Activated CD8-positive, alpha-beta T cell treated with anti-CD3 and anti-CD28 coated beads, Interleukin-2, amount 10 ng/mL, durations not matched to agents 7 days and 5 days (primary cell): ENCODE results near the gene TANC1. TPM values are rescaled to one million over a fixed set of nuclear protein-coding genes. Genes with fewer than 3 reads are reported as not detected.
"Not testable (repeated sequence)": the region's sequence is repeated elsewhere in the genome, so short reads cannot be mapped to it uniquely, and the experiment has no call there.

Experiments used
- ATAC-seq: fragments of 150-1000 bp; cut with Tn5 transposase; one replicate; pipeline ENCODE4 v1.10.0; 2021; ENCODE audit warnings: moderate library complexity
- CTCF ChIA-PET: fragments of 350-600 bp; sonication (Branson Sonifier 250); formaldehyde crosslinking; loops from one replicate; lab custom pipeline; 2021; ENCODE audit warnings: antibody characterized with exemption; lab: Charles Lee
- POLR2A ChIA-PET: fragments of 350-600 bp; sonication (Branson Sonifier 250); formaldehyde crosslinking; loops from one replicate; lab custom pipeline; 2021; ENCODE audit warnings: antibody characterized with exemption; lab: Charles Lee
- DNase-seq: peaks from one replicate; pipeline ENCODE4 v3.0.0-alpha.2; 2020
- H3K27ac Mint-ChIP-seq: one replicate; pipeline ENCODE4 v1.8.0; 2021; ENCODE audit warnings: mild to moderate bottlenecking, mixed read lengths
- H3K27me3 Mint-ChIP-seq: one replicate; pipeline ENCODE4 v1.8.0; 2021; ENCODE audit warnings: low read depth, mixed read lengths
- H3K36me3 Mint-ChIP-seq: one replicate; pipeline ENCODE4 v1.8.0; 2021; ENCODE audit warnings: low read depth, mixed read lengths
- H3K4me1 Mint-ChIP-seq: one replicate; pipeline ENCODE4 v1.8.0; 2021; ENCODE audit warnings: low read depth, mixed read lengths
- H3K4me3 Mint-ChIP-seq: one replicate; pipeline ENCODE4 v1.8.0; 2021; ENCODE audit warnings: mild to moderate bottlenecking, mixed read lengths
- H3K9me3 Mint-ChIP-seq: one replicate; pipeline ENCODE4 v1.8.0; 2022; ENCODE audit warnings: mixed read lengths; ENCODE audit not compliant: insufficient read depth
- total RNA-seq, 2 experiments: library from RNA; stranded (reverse); gene quantifications; one replicate each; pipeline ENCODE4 v1.2.3, GENCODE V29; 2021

TANC1 gene
- total RNA-seq, 2 experiments from 2014 or later, result 0.37 to 0.55 TPM

DNA sequence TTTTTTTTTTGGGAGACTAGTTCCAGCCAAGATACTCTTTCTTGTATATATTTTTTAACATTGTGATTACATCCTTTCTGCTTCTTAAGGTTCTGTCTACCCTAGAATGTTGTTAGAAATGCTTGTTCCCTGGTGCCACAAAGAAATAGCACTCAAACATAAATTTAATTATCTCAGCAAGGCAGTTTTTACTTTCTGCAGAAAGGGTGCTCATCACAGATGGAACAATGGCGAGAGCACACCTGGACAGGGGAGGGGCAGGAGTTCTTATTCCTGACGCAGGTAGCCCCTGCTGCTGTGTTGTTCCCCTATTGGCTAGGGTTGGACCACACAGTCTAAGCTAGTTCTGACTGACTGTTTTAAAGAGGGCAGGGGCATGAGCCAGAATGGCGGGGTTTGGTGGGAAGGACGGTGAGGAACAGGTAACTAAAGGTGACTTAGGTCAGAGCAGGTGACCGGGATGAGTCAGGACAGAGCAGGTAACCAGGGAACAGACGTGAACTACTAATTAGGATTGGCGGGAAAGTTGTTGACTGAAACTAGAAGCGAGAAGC lies 127.9 kb downstream of the TANC1 start:
- not testable (repeated sequence) for H3K27me3 Mint-ChIP-seq, ATAC-seq, DNase-seq, H3K4me3 Mint-ChIP-seq, H3K27ac Mint-ChIP-seq, H3K36me3 Mint-ChIP-seq
- CTCF ChIA-PET, result interaction anchor here (1.1 kb wide), 1 partner anchor 22 kb away, joined by 3 read pairs; no protein-coding TSS in a partner anchor
- Mint-ChIP-seq H3K9me3 (peaks cover 13% of the 10 kb centered on the region), H3K4me1 (peaks cover 43% of the 10 kb centered on the region)
- POLR2A ChIA-PET, result interaction anchor here (0.9 kb wide), 1 partner anchor 14 kb away, joined by 3 read pairs; no protein-coding TSS in a partner anchor

DNA sequence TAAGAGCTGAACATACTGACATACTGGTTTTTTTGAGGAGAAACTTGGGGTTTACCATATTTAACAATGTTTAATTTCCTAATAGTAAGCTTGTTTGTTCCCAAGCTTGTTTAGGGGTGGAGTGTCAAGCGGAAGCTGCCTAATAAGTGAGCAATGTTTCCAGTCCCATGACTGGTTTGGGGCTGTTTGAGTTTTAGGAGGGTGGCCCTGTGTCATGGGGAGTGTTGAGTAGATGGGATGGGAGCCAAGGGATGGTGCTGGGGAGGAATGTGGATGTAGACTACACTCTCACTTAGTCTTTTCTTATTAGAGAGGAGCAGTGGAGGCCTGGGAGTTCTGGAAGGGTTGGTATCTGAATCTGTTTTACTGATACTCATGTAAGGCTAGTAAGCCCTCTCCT lies 128.5 kb downstream of the TANC1 start:
- ATAC-seq (no peak), DNase-seq (no peak)
- ChIA-PET CTCF (no interaction called here), POLR2A (interaction anchor here (0.9 kb wide), 1 partner anchor 14 kb away, joined by 3 read pairs; no protein-coding TSS in a partner anchor)
- Mint-ChIP-seq H3K27ac (no peak overlapping the region), H3K27me3 (no peaks in the 10 kb centered on the region), H3K36me3 (peaks cover 9% of the 10 kb centered on the region), H3K4me1 (peaks cover 37% of the 10 kb centered on the region), H3K9me3 (peaks cover 13% of the 10 kb centered on the region), H3K4me3 (no peak overlapping the region)

DNA sequence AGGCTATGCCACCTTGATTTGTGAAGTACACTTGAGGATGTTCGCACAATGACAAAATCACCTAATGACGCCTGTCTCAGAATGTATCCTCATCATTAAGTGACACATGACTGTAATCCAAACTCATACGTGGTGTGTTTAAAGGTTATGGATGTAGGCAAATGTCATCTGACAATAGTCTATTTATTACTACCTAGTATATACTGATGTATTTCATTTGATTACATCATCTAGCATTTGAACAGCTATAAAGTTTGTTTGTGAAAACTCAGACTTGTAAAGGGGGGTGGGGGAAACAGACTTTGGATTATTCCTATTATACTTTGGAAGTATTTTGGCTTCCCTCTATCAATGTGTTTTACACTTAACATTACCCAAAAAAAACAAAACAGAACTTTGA lies 129.9 kb downstream of the TANC1 start:
- H3K4me1 Mint-ChIP-seq, result peaks cover 23% of the 10 kb centered on the region
- ATAC-seq (no peak), DNase-seq (no peak)
- CTCF ChIA-PET, result interaction anchor here (1.0 kb wide), 1 partner anchor 20 kb away, joined by 5 read pairs; no protein-coding TSS in a partner anchor
- POLR2A ChIA-PET, result no interaction called here
- peaks cover 13% of the 10 kb centered on the region for H3K9me3 Mint-ChIP-seq
- H3K27ac Mint-ChIP-seq, result no peak overlapping the region
- peaks cover 9% of the 10 kb centered on the region for H3K36me3 Mint-ChIP-seq
- H3K27me3 Mint-ChIP-seq, result no peaks in the 10 kb centered on the region
- no peak overlapping the region for H3K4me3 Mint-ChIP-seq

DNA sequence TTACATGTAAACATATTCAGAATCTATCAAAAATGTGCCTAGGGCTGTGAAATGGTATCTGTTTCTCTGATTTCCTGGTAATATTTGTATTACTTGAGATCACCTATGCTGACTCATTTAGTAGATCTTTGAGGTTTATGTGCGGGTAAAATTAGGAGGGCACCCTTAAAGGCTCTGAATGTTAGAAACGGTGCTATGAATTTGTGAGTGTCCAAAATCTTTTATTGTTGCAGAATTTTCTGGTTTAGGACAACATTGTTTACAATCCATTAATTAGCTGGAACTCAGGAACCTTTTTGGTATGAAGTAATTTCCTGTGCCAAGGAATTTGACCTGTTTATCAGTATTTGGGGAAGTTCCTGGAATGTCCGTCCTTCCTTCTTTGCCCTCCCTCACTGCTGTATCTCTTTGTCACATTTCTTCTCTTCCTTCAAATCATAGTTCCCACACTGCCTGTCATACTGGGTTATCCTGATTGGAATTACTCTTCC lies 130.5 kb downstream of the TANC1 start:
- ATAC-seq (no peak), DNase-seq (no peak)
- H3K9me3 Mint-ChIP-seq, result peaks cover 13% of the 10 kb centered on the region
- H3K36me3 Mint-ChIP-seq, result peaks cover 9% of the 10 kb centered on the region
- ChIA-PET POLR2A (no interaction called here), CTCF (no interaction called here)
- H3K4me3 Mint-ChIP-seq, result no peak overlapping the region
- H3K27ac Mint-ChIP-seq, result no peak overlapping the region
- H3K27me3 Mint-ChIP-seq, result no peaks in the 10 kb centered on the region
- peaks cover 18% of the 10 kb centered on the region for H3K4me1 Mint-ChIP-seq

DNA sequence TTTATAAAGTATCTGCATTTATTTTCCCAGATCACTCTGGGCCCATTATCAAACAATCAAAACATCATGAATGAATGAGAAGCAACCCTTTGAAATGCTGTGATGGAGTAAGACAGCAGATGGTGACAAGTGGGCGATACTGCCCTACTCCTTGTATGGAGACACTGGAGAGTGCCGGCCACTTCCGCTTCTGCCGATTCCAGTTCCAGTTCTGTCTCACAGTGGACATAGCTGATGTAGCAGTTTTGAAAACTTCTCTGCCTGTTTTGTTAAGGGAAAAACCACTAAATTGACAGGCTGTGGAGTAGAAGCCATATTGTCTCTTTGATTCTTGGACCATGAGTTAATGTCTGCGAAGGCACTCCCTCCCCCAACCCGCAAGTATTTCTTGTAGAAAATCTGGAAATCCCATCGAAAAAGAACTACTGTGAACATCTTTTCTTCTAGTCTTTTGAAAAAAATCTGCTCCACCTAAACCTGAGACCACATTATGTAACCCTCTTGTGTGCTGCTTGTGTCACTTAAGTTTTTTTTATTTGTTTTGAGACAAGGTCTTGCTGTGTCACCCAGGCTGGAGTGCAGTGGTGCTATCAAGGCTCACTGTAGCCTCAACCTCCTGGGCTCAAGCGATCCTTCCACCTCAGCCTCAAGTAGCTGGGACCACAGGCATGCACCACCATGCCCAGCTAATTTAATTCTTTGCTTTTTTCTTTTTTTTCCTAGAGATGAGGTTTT lies 133.5 kb downstream of the TANC1 start:
- DNase-seq, result no peak
- Mint-ChIP-seq H3K27ac (no peak overlapping the region), H3K4me3 (no peak overlapping the region), H3K9me3 (peaks cover 2% of the 10 kb centered on the region), H3K27me3 (no peaks in the 10 kb centered on the region), H3K36me3 (no peaks in the 10 kb centered on the region), H3K4me1 (peaks cover 6% of the 10 kb centered on the region)
- no peak for ATAC-seq
- POLR2A ChIA-PET, result no interaction called here
- CTCF ChIA-PET, result no interaction called here

DNA sequence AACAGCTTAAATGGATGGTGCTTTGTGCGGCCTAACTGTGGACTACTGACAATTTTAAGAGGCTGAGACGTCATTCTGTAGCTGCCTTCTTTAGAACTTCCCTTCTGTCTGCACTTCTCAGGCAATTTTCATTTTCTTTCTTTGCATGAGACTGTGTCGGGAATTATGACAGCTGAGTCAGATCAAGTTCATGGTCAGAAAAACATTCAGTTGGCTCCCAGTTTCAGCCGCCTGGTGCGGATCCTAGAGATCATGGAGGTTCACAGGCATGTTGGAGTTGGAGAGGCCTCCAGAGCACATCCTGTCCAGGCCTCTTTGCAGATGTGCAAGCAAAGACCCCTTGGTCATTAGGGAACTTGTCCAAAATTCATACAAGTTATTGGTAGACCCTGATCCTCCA lies 135.0 kb downstream of the TANC1 start:
- no peak for DNase-seq
- ATAC-seq, result no peak
- ChIA-PET CTCF (no interaction called here), POLR2A (no interaction called here)
- no peaks in the 10 kb centered on the region for H3K36me3 Mint-ChIP-seq
- no peaks in the 10 kb centered on the region for H3K27me3 Mint-ChIP-seq
- peaks cover 6% of the 10 kb centered on the region for H3K4me1 Mint-ChIP-seq
- H3K27ac Mint-ChIP-seq, result no peak overlapping the region
- no peak overlapping the region for H3K4me3 Mint-ChIP-seq
- H3K9me3 Mint-ChIP-seq, result no peaks in the 10 kb centered on the region

DNA sequence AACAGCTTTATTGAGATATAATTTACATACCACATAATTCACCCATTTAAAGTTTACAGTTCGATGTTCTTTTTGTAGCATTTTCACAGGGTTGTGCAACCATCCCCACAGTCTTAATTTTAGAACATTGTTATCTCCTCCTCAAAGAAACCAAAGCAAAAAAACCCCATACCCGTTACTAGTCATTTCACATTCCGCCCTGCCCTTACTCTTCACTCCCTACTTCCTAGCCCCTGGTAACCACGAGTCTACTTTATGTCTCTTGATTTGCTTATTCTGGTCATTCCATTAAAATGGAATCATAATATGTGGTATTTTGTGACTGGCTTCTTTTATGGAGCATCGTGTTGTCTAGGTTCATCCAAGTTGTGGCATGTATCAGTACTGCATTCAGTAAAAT lies 137.7 kb downstream of the TANC1 start:
- no peak for ATAC-seq
- Mint-ChIP-seq H3K27ac (no peak overlapping the region), H3K9me3 (no peaks in the 10 kb centered on the region), H3K36me3 (no peaks in the 10 kb centered on the region), H3K4me3 (no peak overlapping the region), H3K4me1 (no peaks in the 10 kb centered on the region), H3K27me3 (no peaks in the 10 kb centered on the region)
- CTCF ChIA-PET, result interaction anchor here (1.7 kb wide), 1 partner anchor 13 kb away, joined by 5 read pairs; no protein-coding TSS in a partner anchor
- DNase-seq, result no peak
- POLR2A ChIA-PET, result no interaction called here

DNA sequence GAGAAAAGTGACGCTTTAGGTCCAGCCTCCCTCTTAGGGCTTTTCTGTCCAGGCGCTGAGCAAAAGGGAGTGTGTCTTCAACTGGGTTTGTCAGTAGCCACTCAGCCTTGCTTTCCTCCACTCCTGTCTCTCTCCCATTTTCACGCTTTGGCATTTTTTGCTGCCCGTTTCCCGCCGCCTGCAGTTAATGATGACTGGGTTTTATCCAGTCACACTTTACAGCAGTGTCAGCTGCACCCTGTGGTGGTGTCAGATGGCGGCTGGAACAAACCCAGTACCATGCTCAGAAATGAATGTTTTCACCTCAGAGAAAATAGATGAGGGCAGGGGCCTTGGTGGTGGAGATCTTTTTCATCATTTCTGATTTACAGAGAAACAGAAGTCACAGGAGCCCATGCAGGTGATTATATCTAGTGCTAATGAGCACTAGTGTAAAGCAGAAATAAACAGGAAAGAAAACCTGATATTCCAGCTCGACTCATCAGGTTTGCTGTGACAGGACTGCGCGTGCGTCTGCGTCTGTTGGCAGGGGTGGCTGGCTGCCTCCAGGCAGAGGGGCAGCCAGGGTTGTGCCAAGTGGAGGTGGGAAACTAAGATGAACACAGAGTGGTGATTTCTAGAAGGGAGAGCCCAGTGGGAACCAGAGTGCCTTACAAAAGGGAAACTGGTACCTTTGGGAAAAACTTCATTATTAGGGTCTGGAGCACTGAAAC lies 139.9 kb downstream of the TANC1 start:
- ChIA-PET CTCF (no interaction called here), POLR2A (interaction anchor here (0.6 kb wide), 1 partner anchor 1481 kb away, joined by 3 read pairs; no protein-coding TSS in a partner anchor)
- no peaks in the 10 kb centered on the region for H3K36me3 Mint-ChIP-seq
- DNase-seq, result no peak
- no peak for ATAC-seq
- H3K9me3 Mint-ChIP-seq, result no peaks in the 10 kb centered on the region
- no peak overlapping the region for H3K4me3 Mint-ChIP-seq
- no peaks in the 10 kb centered on the region for H3K4me1 Mint-ChIP-seq
- H3K27ac Mint-ChIP-seq, result no peak overlapping the region
- H3K27me3 Mint-ChIP-seq, result no peaks in the 10 kb centered on the region

DNA sequence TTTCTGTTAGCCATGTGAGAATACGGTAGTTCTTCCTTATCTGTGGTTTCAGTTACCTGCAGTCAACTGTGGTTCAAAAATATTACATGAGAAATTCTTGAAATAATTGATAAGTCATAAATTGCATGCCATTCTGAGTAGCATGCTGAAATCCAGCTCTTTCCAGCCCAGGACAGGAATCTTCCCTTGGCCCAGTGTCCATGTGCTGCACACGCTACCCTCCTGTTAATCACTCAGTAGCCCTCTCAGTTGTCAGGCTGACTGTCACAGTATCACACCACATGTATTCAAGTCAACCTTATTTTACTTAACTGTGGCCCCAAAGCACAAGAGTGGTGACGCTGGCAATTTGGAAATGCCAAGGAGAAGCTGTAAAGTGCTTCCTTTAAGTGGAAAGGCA lies 141.1 kb downstream of the TANC1 start:
- CTCF ChIA-PET, result no interaction called here
- ATAC-seq, result no peak
- Mint-ChIP-seq H3K4me3 (no peak overlapping the region), H3K9me3 (no peaks in the 10 kb centered on the region), H3K4me1 (no peaks in the 10 kb centered on the region), H3K27me3 (no peaks in the 10 kb centered on the region), H3K36me3 (no peaks in the 10 kb centered on the region), H3K27ac (no peak overlapping the region)
- no peak for DNase-seq
- POLR2A ChIA-PET, result no interaction called here

DNA sequence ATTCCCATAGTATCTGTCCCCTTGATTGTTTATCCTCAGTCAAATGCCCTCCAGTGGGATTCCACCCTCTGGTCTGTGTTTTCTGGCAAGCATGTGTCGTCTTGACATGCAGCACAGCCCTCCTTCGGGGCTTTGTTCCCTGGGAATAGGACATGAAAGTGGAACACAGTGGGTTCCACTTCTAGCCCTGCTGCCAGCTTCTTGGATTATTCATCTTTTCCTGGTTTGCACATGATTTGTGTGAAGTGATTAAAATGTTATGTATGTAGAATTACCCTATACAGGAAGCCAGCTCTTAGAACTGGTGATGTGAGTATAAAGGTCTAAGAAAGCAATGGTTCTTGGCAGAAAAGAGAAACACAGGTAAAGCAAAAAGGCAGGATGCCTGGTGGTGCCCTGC lies 142.3 kb downstream of the TANC1 start:
- DNase-seq (no peak), ATAC-seq (no peak)
- Mint-ChIP-seq H3K4me3 (no peak overlapping the region), H3K9me3 (no peaks in the 10 kb centered on the region), H3K27ac (no peak overlapping the region), H3K4me1 (no peaks in the 10 kb centered on the region), H3K36me3 (no peaks in the 10 kb centered on the region), H3K27me3 (no peaks in the 10 kb centered on the region)
- POLR2A ChIA-PET, result interaction anchor here (0.6 kb wide), 1 partner anchor 14 kb away, joined by 3 read pairs; no protein-coding TSS in a partner anchor
- CTCF ChIA-PET, result interaction anchor here (0.9 kb wide), 1 partner anchor 28 kb away, joined by 3 read pairs; no protein-coding TSS in a partner anchor

DNA sequence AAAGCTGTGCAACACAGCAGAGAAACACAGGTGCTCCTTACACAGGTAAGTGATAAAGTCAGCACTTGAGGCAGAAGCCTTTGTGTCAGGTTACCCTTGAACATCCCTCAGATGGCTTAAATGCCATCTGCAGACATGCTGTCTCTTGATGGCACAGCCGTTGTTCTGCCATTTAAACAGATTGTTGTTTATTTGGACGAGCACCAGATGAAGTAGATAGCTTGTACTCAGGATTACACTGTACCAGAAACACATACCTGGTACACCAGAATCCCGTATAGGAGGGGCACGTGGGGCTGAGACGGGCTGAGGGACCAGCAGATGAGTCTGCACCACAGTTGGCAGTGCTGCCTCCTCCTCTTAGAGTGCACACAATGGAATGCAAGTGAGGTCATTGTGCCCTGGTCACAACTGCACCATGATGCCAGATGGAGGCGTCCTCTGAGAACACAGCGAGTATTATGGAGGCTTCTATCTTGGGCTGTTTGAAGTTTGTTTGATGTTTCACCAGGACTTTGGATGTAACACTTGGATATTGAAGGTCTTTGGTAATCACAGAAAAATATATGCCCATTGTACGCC lies 143.0 kb downstream of the TANC1 start:
- H3K27ac Mint-ChIP-seq, result no peak overlapping the region
- ChIA-PET POLR2A (no interaction called here), CTCF (interaction anchor here (0.9 kb wide), 1 partner anchor 28 kb away, joined by 3 read pairs; no protein-coding TSS in a partner anchor)

More for the DNA sequence above, 143.0 kb downstream of the TANC1 start:
- ATAC-seq (no peak), DNase-seq (no peak)
- Mint-ChIP-seq H3K4me1 (no peaks in the 10 kb centered on the region), H3K9me3 (no peaks in the 10 kb centered on the region), H3K36me3 (no peaks in the 10 kb centered on the region), H3K4me3 (no peak overlapping the region), H3K27me3 (no peaks in the 10 kb centered on the region)
